GM21619 (cell line): Measurements from ENCODE around the gene HEXB.

ENCODE experiments used
- ATAC-seq: cut with Tn5 transposase; IDR thresholded peaks from one replicate; pipeline ENCODE4 v1.9.1; 2021; ENCODE audit not compliant: unreplicated experiment

HEXB gene

GRCh38 chr5:74684900-74685851 lies at the start of gene HEXB:
TSS of gene HEXB (plus strand) at chr5:74685233. CDS start at chr5:74685261, 28 bp downstream.
- ATAC-seq: peak; percentile 81

- no peak for ATAC-seq
Measured at GRCh38 chr5:74636149-74636548, 48.9 kb upstream of the HEXB start.

- ATAC-seq: no peak
Measured at GRCh38 chr5:74636552-74636951, 48.5 kb upstream of the HEXB start.

- ATAC-seq: no peak
Measured at GRCh38 chr5:74638544-74638969, 46.5 kb upstream of the HEXB start.

- ATAC-seq: peak; percentile 39
Measured at GRCh38 chr5:74638970-74639806, 45.8 kb upstream of the HEXB start.

- ATAC-seq: peak; percentile 8
Measured at GRCh38 chr5:74639807-74640449, 45.1 kb upstream of the HEXB start.

- peak; percentile 57 for ATAC-seq
Measured at GRCh38 chr5:74640450-74640953, 44.5 kb upstream of the HEXB start, which contains the start of gene ENC1. TSS of gene ENC1 (minus strand) at chr5:74640728. CDS start at chr5:74636485, 4,243 bp downstream.

- peak; percentile 17 for ATAC-seq
Measured at GRCh38 chr5:74640954-74641734, 43.9 kb upstream of the HEXB start.

GRCh38 chr5:74641735-74642542 lies 43.1 kb upstream of the HEXB start:
- no peak for ATAC-seq

GRCh38 chr5:74642543-74642863 lies 42.5 kb upstream of the HEXB start:
- ATAC-seq: no peak

- no peak for ATAC-seq
Measured at GRCh38 chr5:74643111-74643562, 41.9 kb upstream of the HEXB start.

GRCh38 chr5:74647096-74647495 lies 37.9 kb upstream of the HEXB start:
- no peak for ATAC-seq

GRCh38 chr5:74648835-74649293 lies 36.2 kb upstream of the HEXB start:
- peak; percentile 70 for ATAC-seq

- no peak for ATAC-seq
Measured at GRCh38 chr5:74649421-74649973, 35.5 kb upstream of the HEXB start.

- no peak for ATAC-seq
Measured at GRCh38 chr5:74651710-74652109, 33.3 kb upstream of the HEXB start.

GRCh38 chr5:74652576-74652975 lies 32.5 kb upstream of the HEXB start:
- no peak for ATAC-seq

GRCh38 chr5:74653991-74654390 lies 31.0 kb upstream of the HEXB start:
- ATAC-seq: no peak

GRCh38 chr5:74655206-74655605 lies 29.8 kb upstream of the HEXB start:
- no peak for ATAC-seq

- no peak for ATAC-seq
Measured at GRCh38 chr5:74655716-74656115, 29.3 kb upstream of the HEXB start.
